GM12891 (cell line): ENCODE measurements around the gene FMO3.

Experiments
- DNase-seq: peaks from one replicate; pipeline ENCODE4 v3.0.0; 2011; ENCODE audit warnings: low spot score; ENCODE audit not compliant: insufficient read length
- FAIRE-seq: peaks from 2 replicates; lab custom pipeline; 2011; peaks lifted over from hg19 to GRCh38; lab: Jason Lieb, UNC
- PAX5 ChIP-seq: IDR thresholded peaks from 2 replicates; pipeline ENCODE4 v1.6.1; 2011; ENCODE audit warnings: low read length, moderate library complexity, mild to moderate bottlenecking; ENCODE audit not compliant: insufficient read depth, severe bottlenecking
- POLR2A ChIP-seq: IDR thresholded peaks from 2 replicates; pipeline ENCODE4 v1.6.1; 2011; ENCODE audit warnings: low read depth, low read length, control low read depth
- POLR2AphosphoS5 ChIP-seq: IDR thresholded peaks from 2 replicates; pipeline ENCODE4 v1.6.1; 2011; ENCODE audit warnings: low read depth, low read length, control low read depth
- POU2F2 ChIP-seq: IDR thresholded peaks from 2 replicates; pipeline ENCODE4 v1.6.1; 2011; ENCODE audit warnings: low read depth, mild to moderate bottlenecking, control low read depth, low read length, moderate library complexity
- SPI1 ChIP-seq: IDR thresholded peaks from 2 replicates; pipeline ENCODE4 v1.6.1; 2011; ENCODE audit warnings: low read depth, low read length, control low read depth
- TAF1 ChIP-seq: IDR thresholded peaks from 2 replicates; pipeline ENCODE4 v1.6.1; 2011; ENCODE audit warnings: low read depth, low read length, control low read depth

FMO3 gene

GRCh38 chr1:171083222-171083621 lies 7.5 kb upstream of the FMO3 start:
- no peak for TF ChIP-seq PAX5
- no peak for TF ChIP-seq POU2F2
- TF ChIP-seq POLR2AphosphoS5: no peak
- no peak for TF ChIP-seq POLR2A
- no peak for TF ChIP-seq TAF1
- TF ChIP-seq SPI1: no peak
- DNase-seq (no peak), FAIRE-seq (no peak)

- FAIRE-seq: no peak
- no peak for DNase-seq
- no peak for TF ChIP-seq POLR2AphosphoS5
- TF ChIP-seq PAX5: no peak
- TF ChIP-seq SPI1: no peak
These were observed 6.6 kb upstream of the FMO3 start for GRCh38 chr1:171084091-171084490.

- DNase-seq (no peak), FAIRE-seq (no peak)
- no peak for TF ChIP-seq POU2F2
- no peak for TF ChIP-seq POLR2A
- no peak for TF ChIP-seq PAX5
- no peak for TF ChIP-seq POLR2AphosphoS5
- no peak for TF ChIP-seq TAF1
- no peak for TF ChIP-seq SPI1
These were observed 5.8 kb upstream of the FMO3 start for GRCh38 chr1:171084870-171085269.

- no peak for DNase-seq
- no peak for TF ChIP-seq POU2F2
- TF ChIP-seq SPI1: no peak
- TF ChIP-seq TAF1: no peak
- TF ChIP-seq POLR2AphosphoS5: no peak
- no peak for TF ChIP-seq PAX5
- TF ChIP-seq POLR2A: no peak
- FAIRE-seq: no peak
These were observed 2.8 kb upstream of the FMO3 start for GRCh38 chr1:171087896-171088295.

- FAIRE-seq: no peak
- DNase-seq: no peak
- TF ChIP-seq POLR2A (no peak), POLR2AphosphoS5 (no peak), POU2F2 (no peak)
These were observed 13.2 kb downstream of the FMO3 start for GRCh38 chr1:171103862-171104261.

- TF ChIP-seq SPI1 (no peak), TAF1 (no peak), PAX5 (no peak), POU2F2 (no peak), POLR2A (no peak), POLR2AphosphoS5 (no peak)
- DNase-seq (no peak), FAIRE-seq (no peak)
These were observed 16.7 kb downstream of the FMO3 start for GRCh38 chr1:171107262-171107940.

GRCh38 chr1:171107969-171108368 lies 17.3 kb downstream of the FMO3 start:
- DNase-seq: no peak
- TF ChIP-seq POLR2AphosphoS5 (no peak), SPI1 (no peak), POU2F2 (no peak), TAF1 (no peak), POLR2A (no peak), PAX5 (no peak)
- FAIRE-seq: no peak

GRCh38 chr1:171109966-171110365 lies 19.3 kb downstream of the FMO3 start:
- DNase-seq (no peak), FAIRE-seq (no peak)
- no peak for TF ChIP-seq POLR2A
- no peak for TF ChIP-seq POU2F2
- TF ChIP-seq TAF1: no peak
- no peak for TF ChIP-seq SPI1
- TF ChIP-seq POLR2AphosphoS5: no peak
- no peak for TF ChIP-seq PAX5

GRCh38 chr1:171110621-171111326 lies 20.1 kb downstream of the FMO3 start:
- TF ChIP-seq POU2F2 (no peak), SPI1 (no peak), PAX5 (no peak), POLR2AphosphoS5 (no peak), POLR2A (no peak), TAF1 (no peak)
- no peak for DNase-seq
- no peak for FAIRE-seq
